Astrocyte of the hippocampus (primary cell): ENCODE data around the gene INHBC.
A peak's percentile ranks its signal among the peaks of the same experiment; 100 is the strongest.

Source experiments
- DNase-seq: peaks from one replicate; pipeline ENCODE4 v3.0.0; 2011; ENCODE audit warnings: low read depth, low spot score

Gene INHBC

GRCh38 chr12:57467915-57468314 is 33.3 kb downstream of the INHBC start:
- DNase-seq = no peak

GRCh38 chr12:57469296-57470164 is 34.9 kb downstream of the INHBC start:
- no peak for DNase-seq

- no peak for DNase-seq
These were observed 35.8 kb downstream of the INHBC start for GRCh38 chr12:57470286-57470969.

- no peak for DNase-seq
These were observed 36.5 kb downstream of the INHBC start for GRCh38 chr12:57470970-57471656.

GRCh38 chr12:57471661-57472060 is 37.1 kb downstream of the INHBC start:
- no peak for DNase-seq

GRCh38 chr12:57472391-57472790 is 37.8 kb downstream of the INHBC start:
- DNase-seq = no peak

GRCh38 chr12:57473392-57473791 is 38.8 kb downstream of the INHBC start:
- no peak for DNase-seq

GRCh38 chr12:57473886-57474285 is 39.3 kb downstream of the INHBC start:
- DNase-seq = no peak

- DNase-seq = no peak
These were observed 39.8 kb downstream of the INHBC start for GRCh38 chr12:57474430-57474829.

GRCh38 chr12:57474862-57475261 is 40.3 kb downstream of the INHBC start:
- no peak for DNase-seq

GRCh38 chr12:57475271-57476161 is 40.9 kb downstream of the INHBC start:
- peak; percentile 49 for DNase-seq

- no peak for DNase-seq
These were observed 41.8 kb downstream of the INHBC start for GRCh38 chr12:57476162-57476992.

GRCh38 chr12:57476993-57477709 is 42.6 kb downstream of the INHBC start:
- no peak for DNase-seq

GRCh38 chr12:57477710-57478681 is 43.4 kb downstream of the INHBC start:
- DNase-seq = peak; percentile 26

GRCh38 chr12:57479043-57479375 is 44.4 kb downstream of the INHBC start:
- DNase-seq = no peak

GRCh38 chr12:57479376-57480115 is 45.0 kb downstream of the INHBC start, which contains the start of gene ARHGAP9:
Gene ARHGAP9, minus strand, starts transcription at chr12:57479866. Its CDS starts 460 bp downstream, at chr12:57479406.
- DNase-seq = no peak

GRCh38 chr12:57481671-57482070 is 47.1 kb downstream of the INHBC start:
- no peak for DNase-seq

- DNase-seq = peak; percentile 79
These were observed 48.9 kb downstream of the INHBC start for GRCh38 chr12:57483466-57483865.
